ENCODE results near the gene WNT3A. TPM values are rescaled to one million over a fixed set of nuclear protein-coding genes. Genes with fewer than 3 reads are reported as not detected.
A peak's percentile ranks its signal among the peaks of the same experiment; 100 is the strongest.

The WNT3A gene
- total and polyA plus RNA-seq, 4 donors = 0.09 to 3.1 (median 1.9) TPM

DNA sequence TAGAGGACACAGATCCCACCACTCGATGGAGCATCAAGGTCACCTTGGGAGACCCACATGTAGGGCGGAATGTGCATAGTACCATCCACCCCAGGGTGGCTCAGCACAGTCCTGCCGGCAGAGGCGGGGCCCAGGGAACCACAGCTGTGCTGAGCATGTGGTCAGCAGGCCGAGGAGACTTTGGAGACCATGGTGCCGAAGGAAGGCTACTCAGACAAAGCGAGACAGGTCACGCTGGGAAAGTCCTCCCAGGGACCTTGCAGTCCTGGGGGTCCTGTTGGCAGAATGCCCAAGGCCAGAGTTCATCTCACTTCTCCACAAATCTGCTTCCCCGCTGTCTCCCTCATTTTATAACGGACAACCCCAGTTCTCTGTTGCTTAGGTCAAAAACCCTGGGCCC, 22.5 kb downstream of the WNT3A start:
- ATAC-seq (ENCODE audit: insufficient read depth, low FRiP score) = no peak
- Histone ChIP-seq H3K9ac (ENCODE audit: insufficient read depth in 1 of 2, low read length in 2 of 2) (no peak overlapping the region), H3K27me3 (ENCODE audit: control insufficient read depth in 3 of 3, insufficient read depth in 3 of 3, low read length in 2 of 3) (no peaks in the 10 kb centered on the region), H3K9me3 (ENCODE audit: control insufficient read depth in 4 of 4, insufficient read depth in 3 of 4, low read length in 3 of 4) (no peaks in the 10 kb centered on the region), H3K36me3 (ENCODE audit: control insufficient read depth in 4 of 4, insufficient read depth in 4 of 4, low read length in 4 of 4) (no peaks in the 10 kb centered on the region), H3K27ac (ENCODE audit: low read depth in 1 of 2, low read length in 1 of 2) (no peak overlapping the region), H3K4me1 (ENCODE audit: control insufficient read depth in 5 of 5, insufficient read depth in 5 of 5, low read length in 5 of 5) (no peaks in the 10 kb centered on the region), H3K4me3 (no peak overlapping the region)
- TF ChIP-seq, protein P1, sequence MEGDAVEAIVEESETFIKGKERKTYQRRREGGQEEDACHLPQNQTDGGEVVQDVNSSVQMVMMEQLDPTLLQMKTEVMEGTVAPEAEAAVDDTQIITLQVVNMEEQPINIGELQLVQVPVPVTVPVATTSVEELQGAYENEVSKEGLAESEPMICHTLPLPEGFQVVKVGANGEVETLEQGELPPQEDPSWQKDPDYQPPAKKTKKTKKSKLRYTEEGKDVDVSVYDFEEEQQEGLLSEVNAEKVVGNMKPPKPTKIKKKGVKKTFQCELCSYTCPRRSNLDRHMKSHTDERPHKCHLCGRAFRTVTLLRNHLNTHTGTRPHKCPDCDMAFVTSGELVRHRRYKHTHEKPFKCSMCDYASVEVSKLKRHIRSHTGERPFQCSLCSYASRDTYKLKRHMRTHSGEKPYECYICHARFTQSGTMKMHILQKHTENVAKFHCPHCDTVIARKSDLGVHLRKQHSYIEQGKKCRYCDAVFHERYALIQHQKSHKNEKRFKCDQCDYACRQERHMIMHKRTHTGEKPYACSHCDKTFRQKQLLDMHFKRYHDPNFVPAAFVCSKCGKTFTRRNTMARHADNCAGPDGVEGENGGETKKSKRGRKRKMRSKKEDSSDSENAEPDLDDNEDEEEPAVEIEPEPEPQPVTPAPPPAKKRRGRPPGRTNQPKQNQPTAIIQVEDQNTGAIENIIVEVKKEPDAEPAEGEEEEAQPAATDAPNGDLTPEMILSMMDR (IDR thresholded peaks at IDR 0.05; ENCODE audit: control extremely low read depth, extremely low read depth) = no peak
- DNase-seq = no peak
- WGBS, 2 donors = 89% methylated on average over 10 of the region's 10 CpGs

DNA sequence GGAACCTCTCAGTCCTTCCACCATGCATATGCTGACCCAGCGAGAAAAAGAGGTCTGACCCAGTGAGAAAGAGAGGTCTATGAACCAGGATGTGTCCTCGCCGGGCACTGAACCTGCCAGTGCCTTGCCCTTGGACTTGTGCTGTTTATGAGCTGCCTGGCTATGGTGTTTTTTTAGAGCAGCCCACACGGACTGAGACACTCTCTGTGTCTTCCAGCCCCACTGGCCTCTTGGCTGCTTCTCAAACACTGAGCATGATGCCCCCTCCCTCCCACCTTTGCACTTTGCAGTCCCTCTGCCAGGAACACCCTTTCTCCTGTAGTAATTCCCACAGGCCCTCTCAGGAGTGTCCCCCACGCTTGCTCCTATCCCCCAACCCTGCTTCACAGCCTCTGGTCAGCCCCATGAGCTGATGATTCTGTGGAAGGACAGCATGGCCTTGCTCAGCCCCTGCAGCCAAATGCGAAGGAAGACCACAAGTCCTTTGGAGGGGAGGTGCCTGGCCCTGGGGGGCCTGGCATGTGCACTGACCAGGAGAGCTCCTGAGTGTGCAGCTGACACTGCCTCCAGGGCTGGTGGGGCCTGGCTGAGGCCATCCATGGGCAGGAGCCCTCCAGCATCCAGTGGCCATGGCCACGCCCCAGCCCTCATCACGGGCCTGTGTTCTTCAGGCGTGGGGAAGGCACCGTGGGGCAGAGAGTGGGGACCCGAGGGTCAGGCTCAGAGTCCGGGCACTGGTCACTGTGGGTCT, 23.8 kb downstream of the WNT3A start:
- H3K4me1 ChIP-seq (ENCODE audit: control insufficient read depth in 5 of 5, insufficient read depth in 5 of 5, low read length in 5 of 5) = no peaks in the 10 kb centered on the region
- no peak overlapping the region for H3K27ac ChIP-seq (ENCODE audit: low read depth in 1 of 2, low read length in 1 of 2)
- no peaks in the 10 kb centered on the region for H3K36me3 ChIP-seq (ENCODE audit: control insufficient read depth in 4 of 4, insufficient read depth in 4 of 4, low read length in 4 of 4)
- peak in 1 of 3 donors; percentile 0 for DNase-seq
- H3K9ac ChIP-seq (ENCODE audit: insufficient read depth in 1 of 2, low read length in 2 of 2) = no peak overlapping the region
- no peaks in the 10 kb centered on the region for H3K27me3 ChIP-seq (ENCODE audit: control insufficient read depth in 3 of 3, insufficient read depth in 3 of 3, low read length in 2 of 3)
- TF ChIP-seq, protein P1 (IDR thresholded peaks at IDR 0.05; ENCODE audit: control extremely low read depth, extremely low read depth) = no peak
- 89 to 90% methylated on average over 12 of the region's 12 CpGs for WGBS, 2 donors
- H3K4me3 ChIP-seq = no peak overlapping the region
- ATAC-seq (ENCODE audit: insufficient read depth, low FRiP score) = no peak
- H3K9me3 ChIP-seq (ENCODE audit: control insufficient read depth in 4 of 4, insufficient read depth in 3 of 4, low read length in 3 of 4) = no peaks in the 10 kb centered on the region

DNA sequence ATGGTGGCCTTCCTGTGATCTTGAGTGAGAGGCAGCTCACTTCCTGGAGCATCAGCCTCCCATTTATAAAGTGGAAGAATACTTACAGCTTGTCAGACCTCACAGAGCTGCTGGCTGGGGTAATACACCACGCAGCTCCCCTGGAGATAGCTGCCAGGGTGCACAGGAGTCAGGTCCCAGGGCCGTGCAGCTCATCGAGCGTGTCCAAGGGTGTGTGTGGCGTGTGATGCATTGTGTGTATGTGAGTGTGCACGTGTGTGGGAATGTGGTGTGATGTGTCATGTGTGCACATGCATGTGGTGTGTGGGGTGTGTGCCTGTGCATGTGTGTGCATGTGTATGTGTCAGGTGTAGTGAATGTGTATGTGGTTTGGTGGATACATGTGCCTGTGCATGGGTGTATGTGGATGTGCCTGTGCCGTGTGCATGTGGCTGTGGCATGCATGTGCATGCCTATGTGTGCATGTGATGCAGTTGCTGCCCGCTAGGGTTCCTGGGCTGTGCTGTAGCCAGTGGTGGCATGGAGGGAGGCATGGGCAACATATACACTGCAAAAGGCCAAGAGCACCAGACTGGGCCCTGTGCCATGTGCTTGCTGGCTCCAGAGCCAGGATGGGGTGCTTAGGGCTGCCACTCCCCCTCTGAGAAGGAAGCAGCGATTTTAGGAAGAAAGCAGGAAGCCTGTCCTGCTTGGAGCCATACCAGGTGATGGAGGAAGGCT, 24.6 kb downstream of the WNT3A start:
- TF ChIP-seq, protein P1 (IDR thresholded peaks at IDR 0.05; ENCODE audit: control extremely low read depth, extremely low read depth) = no peak
- Histone ChIP-seq H3K27me3 (ENCODE audit: control insufficient read depth in 3 of 3, insufficient read depth in 3 of 3, low read length in 2 of 3) (peaks cover 0 to 4% (median 0%) of the 10 kb centered on the region in 3 donors), H3K4me1 (ENCODE audit: control insufficient read depth in 5 of 5, insufficient read depth in 5 of 5, low read length in 5 of 5) (peaks cover 0 to 5% (median 0%) of the 10 kb centered on the region in 5 donors), H3K36me3 (ENCODE audit: control insufficient read depth in 4 of 4, insufficient read depth in 4 of 4, low read length in 4 of 4) (no peaks in the 10 kb centered on the region), H3K9ac (ENCODE audit: insufficient read depth in 1 of 2, low read length in 2 of 2) (no peak overlapping the region), H3K4me3 (no peak overlapping the region), H3K9me3 (ENCODE audit: control insufficient read depth in 4 of 4, insufficient read depth in 3 of 4, low read length in 3 of 4) (no peaks in the 10 kb centered on the region), H3K27ac (ENCODE audit: low read depth in 1 of 2, low read length in 1 of 2) (no peak overlapping the region)
- ATAC-seq (ENCODE audit: insufficient read depth, low FRiP score) = no peak
- WGBS, 2 donors = 85 to 89% methylated on average over 9 of the region's 9 CpGs
- DNase-seq = peak in 1 of 3 donors; percentile 2

Measured in lung (tissue), 12 donors.